ENCODE data around the gene ETNK1.
"Not testable (repeated sequence)": the region's sequence is repeated elsewhere in the genome, so short reads cannot be mapped to it uniquely, and the experiment has no call there.

ETNK1 gene
- 44.3 to 87.9 (median 61.4) reads per million in 4 donors for total RNA-seq

DNA sequence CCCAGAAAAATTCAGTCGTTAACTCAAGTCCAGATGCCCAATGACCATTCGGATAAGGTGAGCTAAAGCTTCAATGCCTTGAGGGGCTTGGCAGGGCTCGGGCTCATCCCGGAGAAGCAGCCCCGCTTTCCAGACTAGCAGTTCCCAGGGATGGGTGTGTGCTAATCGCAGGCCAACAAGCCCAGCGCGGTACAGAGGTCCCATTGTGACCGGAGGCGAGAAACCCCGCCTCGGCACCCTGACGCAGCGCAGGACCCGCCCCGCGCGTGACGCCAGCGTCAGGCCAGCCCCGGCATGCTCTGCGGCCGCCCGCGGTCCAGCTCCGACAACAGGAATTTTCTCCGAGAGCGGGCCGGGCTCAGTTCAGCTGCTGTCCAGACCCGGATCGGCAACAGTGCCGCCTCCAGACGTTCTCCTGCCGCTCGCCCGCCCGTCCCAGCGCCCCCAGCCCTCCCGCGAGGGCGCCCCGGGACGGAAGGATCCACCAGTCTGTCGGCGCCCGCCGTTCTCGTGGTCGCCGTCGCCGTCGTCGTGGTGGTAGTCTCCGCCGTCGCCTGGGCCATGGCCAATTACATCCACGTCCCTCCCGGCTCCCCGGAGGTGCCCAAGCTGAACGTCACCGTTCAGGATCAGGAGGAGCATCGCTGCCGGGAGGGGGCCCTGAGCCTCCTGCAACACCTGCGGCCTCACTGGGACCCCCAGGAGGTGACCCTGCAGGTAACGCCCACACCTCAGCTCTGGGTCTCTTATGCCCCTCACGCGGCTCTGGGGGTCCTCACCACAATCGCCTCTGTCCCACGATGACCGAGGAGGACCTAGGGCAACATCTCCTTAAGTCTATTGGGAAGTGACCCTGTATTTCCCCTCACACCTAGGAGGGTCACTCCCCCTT, at the start of gene ETNK1:
Gene ETNK1, plus strand, starts transcription at position 302 of the 892 bp plus-strand sequence. Its CDS starts 260 bp downstream, at position 562.
- DNase-seq: peak; percentile 62 to 88 (median 76)

DNA sequence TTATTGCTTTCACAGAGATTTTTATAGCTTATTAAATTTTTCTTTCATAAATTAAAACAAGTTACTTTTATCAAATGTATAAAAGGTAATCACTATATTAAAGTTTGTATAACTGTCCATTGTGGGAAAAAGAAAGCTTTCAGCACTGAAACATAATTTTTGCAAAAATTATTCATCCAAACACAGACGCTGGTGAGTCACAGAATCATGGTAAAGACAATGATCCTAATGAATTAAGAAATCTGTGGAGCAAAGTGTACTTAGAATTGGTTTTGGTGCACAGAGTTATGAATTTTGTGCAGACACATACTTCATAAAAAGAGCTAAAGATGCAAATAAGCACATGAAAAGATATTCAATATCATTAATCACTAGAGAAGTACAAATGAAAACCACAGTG, 48.9 kb upstream of the ETNK1 start:
- DNase-seq: no peak

GRCh38 chr12:22576473-22576872, 48.5 kb upstream of the ETNK1 start:
- DNase-seq: no peak

GRCh38 chr12:22577667-22578066, 47.3 kb upstream of the ETNK1 start:
- DNase-seq: no peak

DNA sequence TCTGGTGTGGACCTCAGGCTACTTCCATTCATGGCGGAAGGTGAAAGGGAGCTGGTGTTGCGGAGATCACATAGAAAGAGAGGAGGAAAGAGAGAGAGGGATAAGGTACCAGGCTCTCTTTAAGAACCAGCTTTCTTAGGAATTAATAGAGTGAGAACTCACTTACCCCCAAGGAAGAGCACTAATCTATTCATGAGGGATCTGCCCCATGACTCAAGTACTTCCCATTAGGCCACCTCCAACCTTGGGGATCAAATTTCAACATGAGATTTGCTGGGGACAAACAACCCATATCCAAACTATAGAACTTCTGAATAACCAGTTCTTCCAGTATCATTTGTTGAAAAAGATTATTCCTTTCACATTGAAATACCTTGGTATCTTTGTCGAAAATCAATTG, 46.6 kb upstream of the ETNK1 start:
- DNase-seq: no peak

DNA sequence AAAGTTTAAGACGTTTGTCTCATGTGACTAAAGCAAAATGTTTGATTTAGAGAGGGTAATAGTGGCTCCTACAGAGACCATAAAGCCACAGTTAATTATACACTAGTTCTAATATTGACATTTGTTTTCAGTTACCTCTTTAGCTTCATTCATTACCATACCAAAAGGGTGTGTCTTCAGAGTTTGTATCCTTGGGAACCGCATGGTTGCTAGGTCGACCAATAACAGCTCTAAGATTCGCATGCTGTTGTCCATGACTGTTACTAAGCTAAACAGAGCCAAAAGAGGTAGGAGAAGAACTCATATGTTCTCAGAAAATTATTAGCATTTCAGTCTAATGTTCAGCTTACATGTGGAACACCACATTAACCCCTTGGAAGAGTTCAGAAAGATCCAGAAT, 36.2 kb upstream of the ETNK1 start:
- no peak for DNase-seq

- no peak for DNase-seq
These were observed 31.1 kb upstream of the ETNK1 start for GRCh38 chr12:22593864-22594263.

GRCh38 chr12:22597539-22597938, 27.4 kb upstream of the ETNK1 start:
- not testable (repeated sequence) for DNase-seq

- no peak for DNase-seq
These were observed 26.7 kb upstream of the ETNK1 start for GRCh38 chr12:22598141-22598762.

DNA sequence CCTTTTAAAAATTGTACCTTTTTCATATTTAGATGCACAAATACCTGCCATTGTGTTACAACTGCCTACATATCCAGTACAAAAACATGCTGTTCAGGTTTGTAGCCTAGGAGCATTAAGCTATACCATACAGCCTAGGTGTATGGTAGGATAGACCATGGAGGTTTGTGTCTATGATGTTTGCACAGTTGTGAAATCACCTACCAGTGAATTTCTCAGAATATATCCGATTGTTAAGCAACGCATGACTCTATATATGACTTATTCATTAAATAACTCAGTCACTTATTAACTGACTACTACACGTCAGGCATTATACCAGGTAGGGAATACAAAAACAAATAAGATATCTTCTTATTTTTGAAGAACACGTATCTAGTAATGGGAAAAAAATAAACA, 26.2 kb upstream of the ETNK1 start:
- no peak for DNase-seq

GRCh38 chr12:22600181-22600580, 24.8 kb upstream of the ETNK1 start:
- no peak for DNase-seq

- DNase-seq: no peak
These were observed 15.5 kb upstream of the ETNK1 start for GRCh38 chr12:22609501-22609900.

DNA sequence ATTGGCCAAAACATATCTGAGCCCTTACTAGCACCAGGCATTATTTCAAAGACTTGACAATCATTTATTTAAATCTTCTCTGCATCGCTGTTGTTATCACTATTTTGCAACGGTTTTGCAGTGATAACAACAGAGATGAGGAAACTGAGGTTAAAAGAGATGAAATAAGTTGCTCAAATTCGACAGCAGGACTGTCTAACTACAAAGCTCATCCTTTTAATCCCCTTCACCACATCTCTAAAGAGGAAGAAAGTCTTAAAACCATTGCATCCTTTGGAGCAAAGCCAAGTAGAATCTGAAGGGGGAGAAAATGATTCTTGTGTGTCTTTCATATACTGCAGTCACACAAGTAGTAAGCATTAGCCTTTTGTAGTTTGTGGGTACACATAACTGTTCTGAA, 14.8 kb upstream of the ETNK1 start:
- no peak for DNase-seq

- DNase-seq: not testable (repeated sequence)
These were observed 12.1 kb upstream of the ETNK1 start for GRCh38 chr12:22612822-22613221.

GRCh38 chr12:22615963-22616501, 8.9 kb upstream of the ETNK1 start:
- no peak for DNase-seq

- DNase-seq: no peak
These were observed 7.3 kb upstream of the ETNK1 start for GRCh38 chr12:22617630-22618029.

DNA sequence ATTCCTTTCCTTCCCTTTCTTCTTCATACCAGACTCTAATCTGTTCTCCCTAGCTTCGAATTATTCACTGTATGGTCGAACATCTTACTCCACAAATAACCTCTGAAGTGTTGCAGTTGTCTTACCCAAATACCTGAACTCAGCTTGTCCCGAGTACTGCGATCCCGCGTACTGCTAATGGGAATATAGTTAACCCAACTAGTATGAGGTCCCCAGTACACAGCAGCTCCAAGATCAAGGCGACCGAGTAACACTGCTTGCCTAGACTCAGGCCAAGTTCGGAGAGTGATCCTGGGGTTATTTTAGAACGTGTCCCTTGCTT, 462 bp upstream of the ETNK1 start:
- DNase-seq: peak in 1 of 5 donors; percentile 1

GRCh38 chr12:22625762-22626294, 857 bp downstream of the ETNK1 start:
- DNase-seq: peak in 4 of 5 donors; percentile 10 to 30 (median 16)

DNA sequence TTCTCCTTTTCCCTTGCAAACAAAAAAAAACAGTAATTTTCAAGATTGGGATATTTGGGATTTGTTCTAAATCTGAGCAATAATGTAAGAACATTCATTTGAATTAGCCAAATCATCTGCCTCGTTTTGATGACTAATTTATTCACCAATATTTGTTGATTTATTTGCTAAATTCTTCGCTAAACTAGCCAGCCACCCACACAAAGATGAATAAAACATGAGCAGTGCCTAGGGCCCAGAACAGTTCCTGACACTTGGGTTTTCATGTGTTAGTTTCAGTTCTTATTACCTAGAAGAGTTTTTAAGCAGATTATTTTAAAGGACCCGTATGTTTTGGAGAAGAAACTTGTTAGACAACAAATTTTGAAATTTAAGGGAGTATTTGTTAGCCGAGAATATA, 1.4 kb downstream of the ETNK1 start:
- peak in 2 of 5 donors; percentile 3 to 30 for DNase-seq

- no peak for DNase-seq
These were observed 2.4 kb downstream of the ETNK1 start for GRCh38 chr12:22627371-22627770.

- no peak for DNase-seq
These were observed 3.3 kb downstream of the ETNK1 start for GRCh38 chr12:22628228-22628627.

GRCh38 chr12:22631863-22632463, 7.0 kb downstream of the ETNK1 start:
- DNase-seq: no peak

GRCh38 chr12:22634883-22635282, 9.9 kb downstream of the ETNK1 start:
- no peak for DNase-seq

Measured in T-helper 1 cell (primary cell).